Measurements from ENCODE around the gene SDHA.

- TF ChIP-seq CTCF (IDR thresholded peaks at IDR 0.05) (no peak), REST (IDR thresholded peaks at IDR 0.05; ENCODE audit: insufficient read depth in 1 of 2, low read depth in 2 of 2, low read length in 1 of 2) (no peak), POLR2AphosphoS5 (IDR thresholded peaks at IDR 0.05; ENCODE audit: low read depth, low read length) (no peak)
Measured at GRCh38 chr5:199197-199949, 18.7 kb upstream of the SDHA start.

Measured in Panc1 (cell line).